GM12878 (cell line): ENCODE data around the gene RAPGEF1. TPM values are rescaled to one million over a fixed set of nuclear protein-coding genes. Genes with fewer than 3 reads are reported as not detected.

Experiments
- NFYA ChIP-seq: IDR thresholded peaks from 2 replicates; pipeline ENCODE4 v1.6.1; 2011; ENCODE audit warnings: low read depth, mild to moderate bottlenecking, low read length, improper control_type of control experiment, borderline replicate concordance
- RFX5 ChIP-seq: IDR thresholded peaks from 2 replicates; pipeline ENCODE4 v1.6.1; 2011; ENCODE audit warnings: low read depth, low read length, improper control_type of control experiment
- YBX1 ChIP-seq: fragments of 450-650 bp; IDR thresholded peaks from 2 replicates; pipeline ENCODE4 v1.6.1; 2016; ENCODE audit warnings: antibody characterized with exemption
- ZNF274 ChIP-seq: IDR thresholded peaks from one replicate; pipeline ENCODE4 v1.8.0; 2011; ENCODE audit not compliant: insufficient read length, insufficient read depth
- polyA plus RNA-seq, 11 experiments: library from polyadenylated mRNA; depleted of rRNA in 4 of 11; unstranded in 6 of 11; stranded (reverse) in 5 of 11; fragments of >200 nt; fragmentation: Nextera tagmentation in 4 of 11; fragmentation: Illumina TruSeq in 1 of 11; extraction: Ambion mirVana in 4 of 11; extraction: Trizol in 1 of 11; gene quantifications; 1 replicate in 1 of 11; 2 replicates in 10 of 11; pipeline versions ENCODE4 v1.2.1 to v1.2.3, GENCODE V29; 2011 to 2016; ENCODE audit warnings: inconsistent platforms in 2 of 11, missing spikeins in 2 of 11, low read depth in 1 of 11
- total RNA-seq, 4 experiments: library from RNA; depleted of rRNA in 3 of 4; stranded (reverse); fragments of >200 nt in 3 of 4; fragmentation: Illumina TruSeq in 1 of 4; extraction: Trizol in 1 of 4; gene quantifications; 2 replicates each; pipeline versions ENCODE4 v1.2.1 to v1.2.3, GENCODE V29; 2013 to 2021
- TF ChIP-seq, protein P1 (sequence below): fragments of 450-650 bp; IDR thresholded peaks from 2 replicates; pipeline ENCODE4 v1.6.1; 2017; ENCODE audit warnings: borderline replicate concordance
- TF ChIP-seq, protein P2 (sequence below): fragments of 450-650 bp; IDR thresholded peaks from 2 replicates; pipeline ENCODE4 v1.6.1; 2017; ENCODE audit warnings: mild to moderate bottlenecking, low read depth, inconsistent platforms; ENCODE audit not compliant: poor library complexity, severe bottlenecking
- TF ChIP-seq, protein P3 (sequence below): fragments of 450-650 bp; IDR thresholded peaks from 2 replicates; pipeline ENCODE4 v1.6.1; 2018; ENCODE audit warnings: borderline replicate concordance, mild to moderate bottlenecking; ENCODE audit not compliant: partially characterized antibody

RAPGEF1 gene
- total and polyA plus RNA-seq, 10 of the 15 experiments (the other 5 are each of a cell fraction or from before 2014, with no cell fraction given) = 0.42 to 113 (median 45.9) TPM

DNA sequence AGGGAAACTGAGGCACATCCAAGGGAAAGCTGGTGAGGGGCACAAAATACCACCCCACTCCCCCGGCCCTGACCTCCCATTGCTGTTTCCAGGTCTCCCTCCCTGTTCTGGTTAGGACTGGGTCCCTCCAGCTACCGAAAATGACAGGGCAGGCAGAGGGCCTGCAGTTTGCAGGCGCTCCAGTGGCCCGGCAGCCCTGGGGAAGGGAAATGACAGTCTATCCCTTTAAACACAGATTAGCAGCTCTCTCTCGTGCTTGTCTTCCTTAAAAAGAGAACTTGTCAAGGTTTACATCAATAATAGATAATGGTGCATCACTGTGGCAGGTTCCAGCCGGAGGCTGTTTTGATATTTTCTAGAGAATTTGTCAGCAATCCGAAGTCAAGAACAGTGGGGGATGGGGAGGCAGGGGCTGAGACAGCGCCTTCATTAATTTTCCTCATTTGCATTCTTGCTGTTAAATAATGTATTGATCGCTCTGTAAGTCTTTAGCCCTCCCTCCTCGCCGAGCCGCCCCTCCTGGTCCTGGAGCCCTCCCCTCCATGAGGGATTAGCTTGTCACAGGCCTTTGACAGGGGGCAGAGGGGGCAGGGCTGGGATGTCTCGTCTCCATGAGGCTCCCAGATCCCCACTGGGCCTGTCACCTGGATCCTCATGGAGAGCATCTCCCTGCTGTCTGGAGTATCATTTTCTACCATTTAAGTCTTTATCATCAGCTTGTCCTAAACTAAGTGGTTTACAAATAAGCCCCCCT, 45.0 kb upstream of the RAPGEF1 start (continued):
- TF ChIP-seq, protein P1, sequence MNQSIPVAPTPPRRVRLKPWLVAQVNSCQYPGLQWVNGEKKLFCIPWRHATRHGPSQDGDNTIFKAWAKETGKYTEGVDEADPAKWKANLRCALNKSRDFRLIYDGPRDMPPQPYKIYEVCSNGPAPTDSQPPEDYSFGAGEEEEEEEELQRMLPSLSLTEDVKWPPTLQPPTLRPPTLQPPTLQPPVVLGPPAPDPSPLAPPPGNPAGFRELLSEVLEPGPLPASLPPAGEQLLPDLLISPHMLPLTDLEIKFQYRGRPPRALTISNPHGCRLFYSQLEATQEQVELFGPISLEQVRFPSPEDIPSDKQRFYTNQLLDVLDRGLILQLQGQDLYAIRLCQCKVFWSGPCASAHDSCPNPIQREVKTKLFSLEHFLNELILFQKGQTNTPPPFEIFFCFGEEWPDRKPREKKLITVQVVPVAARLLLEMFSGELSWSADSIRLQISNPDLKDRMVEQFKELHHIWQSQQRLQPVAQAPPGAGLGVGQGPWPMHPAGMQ = no peak
- TF ChIP-seq, protein P2, sequence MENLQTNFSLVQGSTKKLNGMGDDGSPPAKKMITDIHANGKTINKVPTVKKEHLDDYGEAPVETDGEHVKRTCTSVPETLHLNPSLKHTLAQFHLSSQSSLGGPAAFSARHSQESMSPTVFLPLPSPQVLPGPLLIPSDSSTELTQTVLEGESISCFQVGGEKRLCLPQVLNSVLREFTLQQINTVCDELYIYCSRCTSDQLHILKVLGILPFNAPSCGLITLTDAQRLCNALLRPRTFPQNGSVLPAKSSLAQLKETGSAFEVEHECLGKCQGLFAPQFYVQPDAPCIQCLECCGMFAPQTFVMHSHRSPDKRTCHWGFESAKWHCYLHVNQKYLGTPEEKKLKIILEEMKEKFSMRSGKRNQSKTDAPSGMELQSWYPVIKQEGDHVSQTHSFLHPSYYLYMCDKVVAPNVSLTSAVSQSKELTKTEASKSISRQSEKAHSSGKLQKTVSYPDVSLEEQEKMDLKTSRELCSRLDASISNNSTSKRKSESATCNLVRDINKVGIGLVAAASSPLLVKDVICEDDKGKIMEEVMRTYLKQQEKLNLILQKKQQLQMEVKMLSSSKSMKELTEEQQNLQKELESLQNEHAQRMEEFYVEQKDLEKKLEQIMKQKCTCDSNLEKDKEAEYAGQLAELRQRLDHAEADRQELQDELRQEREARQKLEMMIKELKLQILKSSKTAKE = no peak
- TF ChIP-seq YBX1 (no peak), NFYA (no peak), RFX5 (no peak), ZNF274 (no peak)
- TF ChIP-seq, protein P3, sequence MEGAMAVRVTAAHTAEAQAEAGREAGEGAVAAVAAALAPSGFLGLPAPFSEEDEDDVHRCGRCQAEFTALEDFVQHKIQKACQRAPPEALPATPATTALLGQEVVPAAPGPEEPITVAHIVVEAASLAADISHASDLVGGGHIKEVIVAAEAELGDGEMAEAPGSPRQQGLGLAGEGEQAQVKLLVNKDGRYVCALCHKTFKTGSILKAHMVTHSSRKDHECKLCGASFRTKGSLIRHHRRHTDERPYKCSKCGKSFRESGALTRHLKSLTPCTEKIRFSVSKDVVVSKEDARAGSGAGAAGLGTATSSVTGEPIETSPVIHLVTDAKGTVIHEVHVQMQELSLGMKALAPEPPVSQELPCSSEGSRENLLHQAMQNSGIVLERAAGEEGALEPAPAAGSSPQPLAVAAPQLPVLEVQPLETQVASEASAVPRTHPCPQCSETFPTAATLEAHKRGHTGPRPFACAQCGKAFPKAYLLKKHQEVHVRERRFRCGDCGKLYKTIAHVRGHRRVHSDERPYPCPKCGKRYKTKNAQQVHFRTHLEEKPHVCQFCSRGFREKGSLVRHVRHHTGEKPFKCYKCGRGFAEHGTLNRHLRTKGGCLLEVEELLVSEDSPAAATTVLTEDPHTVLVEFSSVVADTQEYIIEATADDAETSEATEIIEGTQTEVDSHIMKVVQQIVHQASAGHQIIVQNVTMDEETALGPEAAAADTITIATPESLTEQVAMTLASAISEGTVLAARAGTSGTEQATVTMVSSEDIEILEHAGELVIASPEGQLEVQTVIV = no peak
